ENCODE results near the gene LCE2B. TPM values are rescaled to one million over a fixed set of nuclear protein-coding genes. Genes with fewer than 3 reads are reported as not detected.
"Not testable (repeated sequence)": the region's sequence is repeated elsewhere in the genome, so short reads cannot be mapped to it uniquely, and the experiment has no call there.

LCE2B gene
- total RNA-seq, 4 donors from 2014 or later: not detected

DNA sequence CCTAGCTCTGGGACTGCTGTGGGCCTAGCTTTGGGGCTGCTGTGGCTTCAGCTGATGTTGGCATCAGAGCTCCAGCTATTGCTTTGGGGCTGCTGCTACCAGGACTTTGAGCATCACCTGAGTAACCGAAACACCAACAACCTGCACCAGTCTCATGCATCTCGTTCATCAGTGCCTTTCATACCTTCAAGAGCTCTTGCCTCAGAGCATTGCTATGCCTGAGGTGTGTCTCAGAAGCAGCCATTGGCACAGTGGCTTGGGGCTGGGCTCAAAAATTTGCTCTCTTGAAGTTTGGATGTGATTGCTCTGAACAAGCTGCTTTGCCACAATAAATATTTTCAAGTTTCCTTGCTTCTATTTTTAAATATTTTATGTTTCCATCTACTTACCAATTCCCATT, 29.5 kb upstream of the LCE2B start:
- H3K27me3 ChIP-seq: no peaks in the 10 kb centered on the region
- WGBS, 2 donors: 65 to 75% methylated on average over 1 to 2 of the region's 2 CpGs
- H3K9me3 ChIP-seq: no peaks in the 10 kb centered on the region
- no peak for DNase-seq
- no peak for TF ChIP-seq CTCF (IDR thresholded peaks at IDR 0.05)
- no peak for TF ChIP-seq POLR2A (IDR thresholded peaks at IDR 0.05)
- H3K27ac ChIP-seq: no peak overlapping the region
- no peaks in the 10 kb centered on the region for H3K4me1 ChIP-seq
- H3K4me3 ChIP-seq: no peak overlapping the region
- H3K36me3 ChIP-seq: no peaks in the 10 kb centered on the region
- intact Hi-C loops (cut with DNase I): loop anchor here (10.0 kb wide), 2 partner anchors 208 to 568 kb away; no protein-coding TSS in a partner anchor

DNA sequence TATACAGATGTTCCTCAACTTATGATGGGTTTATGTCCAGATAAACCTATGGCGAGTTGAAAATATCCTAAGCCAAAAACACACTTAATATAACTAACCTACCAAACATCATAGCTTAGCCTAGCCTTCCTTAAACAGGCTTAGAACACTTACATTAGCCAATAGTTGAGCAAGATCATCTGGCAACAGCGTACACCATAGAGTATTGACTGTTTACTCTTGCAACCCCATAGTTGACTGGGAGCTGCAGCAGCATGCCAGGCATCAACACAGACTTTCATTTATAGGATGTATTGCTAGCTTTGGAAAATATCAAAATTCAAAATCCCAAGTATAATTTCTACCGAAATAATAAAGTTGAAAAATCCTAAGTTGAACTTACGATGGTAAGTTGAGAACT, 28.2 kb upstream of the LCE2B start:
- H3K4me3 ChIP-seq: no peak overlapping the region
- H3K36me3 ChIP-seq: no peaks in the 10 kb centered on the region
- TF ChIP-seq POLR2A (IDR thresholded peaks at IDR 0.05) (no peak), CTCF (IDR thresholded peaks at IDR 0.05) (no peak)
- DNase-seq: no peak
- intact Hi-C loops (cut with DNase I): loop anchor here (10.0 kb wide), 2 partner anchors 207 to 567 kb away; no protein-coding TSS in a partner anchor
- H3K27me3 ChIP-seq: no peaks in the 10 kb centered on the region
- WGBS, 2 donors: 86 to 89% methylated on average over 4 of the region's 4 CpGs
- H3K9me3 ChIP-seq: no peaks in the 10 kb centered on the region
- H3K4me1 ChIP-seq: no peaks in the 10 kb centered on the region
- H3K27ac ChIP-seq: no peak overlapping the region

GRCh38 chr1:152658649-152659048, 27.3 kb upstream of the LCE2B start:
- TF ChIP-seq CTCF (IDR thresholded peaks at IDR 0.05) (no peak), POLR2A (IDR thresholded peaks at IDR 0.05) (no peak)
- H3K4me1 ChIP-seq: no peaks in the 10 kb centered on the region
- intact Hi-C loops (cut with DNase I): loop anchor here (10.0 kb wide), 2 partner anchors 206 to 566 kb away; no protein-coding TSS in a partner anchor
- 97 to 100% methylated on average over 3 of the region's 3 CpGs for WGBS, 2 donors
- H3K27me3 ChIP-seq: peaks cover 0 to 8% (median 0%) of the 10 kb centered on the region in 4 donors
- H3K9me3 ChIP-seq: no peaks in the 10 kb centered on the region
- no peak for DNase-seq
- H3K4me3 ChIP-seq: no peak overlapping the region
- H3K27ac ChIP-seq: no peak overlapping the region
- no peaks in the 10 kb centered on the region for H3K36me3 ChIP-seq

GRCh38 chr1:152663098-152663497, 22.8 kb upstream of the LCE2B start, which contains the start of gene LCE2D:
TSS of gene LCE2D (plus strand) at chr1:152663380. CDS start at chr1:152664106, 726 bp downstream.
- intact Hi-C loops (cut with DNase I): no loop called here
- Histone ChIP-seq H3K4me3 (no peak within 1 kb of the TSS), H3K36me3 (no peaks in the 10 kb centered on the region), H3K4me1 (no peaks in the 10 kb centered on the region), H3K27ac (no peak within 1 kb of the TSS), H3K9me3 (no peaks in the 10 kb centered on the region), H3K27me3 (peaks cover 0 to 21% (median 0%) of the 10 kb centered on the region in 4 donors)
- no peak for DNase-seq
- TF ChIP-seq CTCF (IDR thresholded peaks at IDR 0.05) (no peak), POLR2A (IDR thresholded peaks at IDR 0.05) (no peak)
- 67 to 80% methylated on average over 1 to 2 of the region's 3 CpGs for WGBS, 2 donors

- H3K4me1 ChIP-seq; H3K27ac ChIP-seq; DNase-seq; intact Hi-C loops (cut with DNase I); H3K4me3 ChIP-seq; H3K9me3 ChIP-seq; H3K36me3 ChIP-seq: not testable (repeated sequence)
- 89 to 94% methylated on average over 1 of the region's 1 CpG for WGBS, 2 donors
- H3K27me3 ChIP-seq: peaks cover 0 to 21% (median 0%) of the 10 kb centered on the region in 4 donors
Observed at GRCh38 chr1:152666171-152666570, 19.8 kb upstream of the LCE2B start.

GRCh38 chr1:152667648-152668047, 18.3 kb upstream of the LCE2B start:
- Histone ChIP-seq H3K27me3 (peaks cover 0 to 21% (median 0%) of the 10 kb centered on the region in 4 donors), H3K9me3 (no peaks in the 10 kb centered on the region), H3K36me3 (no peaks in the 10 kb centered on the region), H3K4me1 (no peaks in the 10 kb centered on the region), H3K27ac (no peak overlapping the region), H3K4me3 (no peak overlapping the region)
- intact Hi-C loops (cut with DNase I): no loop called here
- no peak for DNase-seq
- WGBS, 2 donors: 81 to 94% methylated on average over 3 to 5 of the region's 5 CpGs
- no peak for TF ChIP-seq CTCF (IDR thresholded peaks at IDR 0.05)
- TF ChIP-seq POLR2A (IDR thresholded peaks at IDR 0.05): no peak

Measured in esophagus squamous epithelium (tissue), 5 donors.